HG02840 (cell line): ENCODE measurements around the gene KIAA0319L.
"Not testable (repeated sequence)": the region's sequence is repeated elsewhere in the genome, so short reads cannot be mapped to it uniquely, and the experiment has no call there.

Source experiments
- ATAC-seq: cut with Tn5 transposase; IDR thresholded peaks from one replicate; pipeline ENCODE4 v1.9.1; 2021; ENCODE audit warnings: mild to moderate bottlenecking, moderate library complexity, moderate number of reproducible peaks; ENCODE audit not compliant: unreplicated experiment, low FRiP score

Gene KIAA0319L

GRCh38 chr1:35585281-35585680 lies 28.1 kb upstream of the KIAA0319L start:
- no peak for ATAC-seq

- not testable (repeated sequence) for ATAC-seq
Observed at GRCh38 chr1:35581621-35582020, 24.4 kb upstream of the KIAA0319L start.

GRCh38 chr1:35580949-35581388 lies 23.8 kb upstream of the KIAA0319L start:
- ATAC-seq = no peak

- ATAC-seq = no peak
Observed at GRCh38 chr1:35577071-35577998, 20.1 kb upstream of the KIAA0319L start.

DNA sequence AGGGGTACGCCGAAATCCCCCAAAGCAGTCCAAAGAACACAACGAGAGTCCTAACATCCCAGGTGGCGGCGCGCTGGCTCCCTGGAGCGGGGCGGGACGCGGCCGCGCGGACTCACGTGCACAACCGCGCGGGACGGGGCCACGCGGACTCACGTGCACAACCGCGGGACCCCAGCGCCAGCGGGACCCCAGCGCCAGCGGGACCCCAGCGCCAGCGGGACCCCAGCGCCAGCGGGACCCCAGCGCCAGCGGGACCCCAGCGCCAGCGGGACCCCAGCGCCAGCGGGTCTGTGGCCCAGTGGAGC lies 19.5 kb upstream of the KIAA0319L start:
- ATAC-seq = not testable (repeated sequence)

DNA sequence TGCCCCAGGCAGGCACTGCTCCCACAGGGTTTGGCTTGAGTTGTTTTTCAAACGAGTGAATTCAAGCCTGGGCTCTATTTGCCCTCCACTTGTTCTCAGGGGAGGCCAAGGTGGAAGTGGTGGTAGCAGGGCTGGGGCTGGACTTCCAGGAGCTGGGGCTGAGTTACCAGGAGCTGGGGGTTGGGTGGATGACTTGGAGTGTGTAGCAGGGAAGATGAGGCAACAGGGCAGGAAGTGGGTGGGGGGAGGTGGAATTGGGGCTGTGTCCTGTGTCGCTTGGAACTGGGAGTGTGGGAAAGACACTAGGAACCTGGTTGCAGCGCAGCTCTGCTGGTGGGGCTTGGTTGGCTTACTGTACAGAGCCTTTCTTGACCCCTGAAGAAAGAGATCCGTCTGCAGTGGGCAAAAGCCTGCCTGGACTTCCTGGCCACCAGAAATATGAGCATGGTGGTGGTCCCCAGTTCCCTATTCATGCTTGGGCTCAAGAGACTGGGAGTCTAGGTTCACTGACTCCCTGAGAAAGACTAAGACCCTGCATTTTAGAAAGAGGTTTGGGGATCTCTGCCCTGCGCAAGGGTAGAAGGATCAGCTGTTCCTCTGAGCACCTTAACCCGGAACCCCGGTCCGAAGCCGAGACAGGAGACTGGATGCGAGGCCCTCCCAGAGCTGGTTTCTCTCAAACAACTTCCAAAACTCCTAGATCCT lies 19.0 kb upstream of the KIAA0319L start:
- no peak for ATAC-seq

- no peak for ATAC-seq
Observed at GRCh38 chr1:35575416-35575958, 18.3 kb upstream of the KIAA0319L start.

- ATAC-seq = no peak
Observed at GRCh38 chr1:35574655-35575415, 17.6 kb upstream of the KIAA0319L start.

DNA sequence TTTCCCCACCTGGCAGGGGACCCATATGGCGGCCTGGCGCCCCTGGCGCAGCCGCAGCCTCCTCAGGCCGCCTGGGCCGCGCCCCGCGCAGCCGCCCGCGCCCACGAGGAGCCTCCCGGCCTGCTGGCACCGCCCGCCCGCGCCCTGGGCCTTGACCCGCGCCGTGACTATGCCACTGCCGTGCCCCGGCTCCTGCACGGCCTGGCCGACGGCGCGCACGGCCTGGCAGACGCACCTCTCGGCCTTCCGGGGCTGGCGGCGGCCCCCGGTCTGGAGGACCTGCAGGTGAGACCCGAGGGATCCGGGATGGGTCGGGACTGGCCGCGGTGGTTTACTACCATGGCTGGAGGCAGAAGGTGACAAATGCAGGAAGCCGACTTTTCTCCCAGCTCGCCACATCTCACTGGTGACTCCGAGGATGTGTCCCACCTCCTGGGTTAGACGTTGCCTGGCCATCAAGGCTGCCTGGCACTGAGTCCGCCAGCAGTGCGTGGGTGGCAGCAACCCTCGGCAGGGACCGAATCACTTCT lies 17.0 kb upstream of the KIAA0319L start:
- ATAC-seq = no peak

DNA sequence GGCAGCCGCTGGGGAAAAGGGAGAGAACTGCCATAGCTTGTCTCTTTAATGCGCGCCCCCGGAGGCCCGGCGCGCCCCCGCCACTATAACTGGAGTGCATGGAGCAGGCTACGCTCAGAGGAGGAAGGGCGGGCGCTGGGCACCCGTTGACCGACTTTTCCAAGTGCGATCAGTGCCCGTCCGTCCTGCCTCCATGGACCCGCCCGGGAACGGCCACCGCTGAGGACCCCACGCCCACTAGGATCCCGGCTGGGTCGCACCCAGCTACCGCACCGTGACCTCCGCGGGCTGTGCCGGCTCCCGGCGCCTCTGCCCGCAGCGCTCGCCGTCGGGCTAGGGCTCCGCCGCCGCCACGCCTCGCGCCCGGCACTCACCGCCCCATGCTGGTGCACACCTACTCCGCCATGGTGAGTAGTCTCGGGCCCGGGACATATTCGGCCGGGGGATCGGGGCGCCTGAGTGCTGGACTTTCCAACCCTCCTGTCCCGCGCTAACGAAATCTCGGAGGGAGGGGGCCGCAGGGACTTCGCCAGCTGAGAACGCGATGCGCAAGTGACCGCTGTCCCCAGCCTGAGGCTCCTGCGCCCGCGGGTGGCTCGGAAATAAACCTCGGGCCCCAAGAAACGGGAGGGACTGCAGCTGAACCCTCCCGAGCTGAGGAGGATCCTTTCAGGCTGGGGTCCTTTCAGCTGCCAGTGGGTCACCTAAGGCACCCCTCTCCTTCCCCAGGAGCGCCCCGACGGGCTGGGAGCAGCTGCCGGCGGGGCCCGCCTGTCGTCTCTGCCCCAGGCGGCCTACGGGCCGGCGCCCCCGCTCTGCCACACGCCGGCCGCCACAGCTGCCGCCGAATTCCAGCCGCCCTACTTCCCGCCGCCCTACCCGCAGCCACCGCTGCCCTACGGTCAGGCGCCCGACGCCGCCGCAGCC lies 16.3 kb upstream of the KIAA0319L start, which contains the start of gene TFAP2E:
Gene TFAP2E, plus strand, starts transcription at position 117 of the 927 bp plus-strand sequence. Its CDS starts 264 bp downstream, at position 381.
- no peak for ATAC-seq

- ATAC-seq = no peak
Observed at GRCh38 chr1:35572296-35572695, 15.1 kb upstream of the KIAA0319L start.

- no peak for ATAC-seq
Observed at GRCh38 chr1:35571263-35571662, 14.1 kb upstream of the KIAA0319L start.

DNA sequence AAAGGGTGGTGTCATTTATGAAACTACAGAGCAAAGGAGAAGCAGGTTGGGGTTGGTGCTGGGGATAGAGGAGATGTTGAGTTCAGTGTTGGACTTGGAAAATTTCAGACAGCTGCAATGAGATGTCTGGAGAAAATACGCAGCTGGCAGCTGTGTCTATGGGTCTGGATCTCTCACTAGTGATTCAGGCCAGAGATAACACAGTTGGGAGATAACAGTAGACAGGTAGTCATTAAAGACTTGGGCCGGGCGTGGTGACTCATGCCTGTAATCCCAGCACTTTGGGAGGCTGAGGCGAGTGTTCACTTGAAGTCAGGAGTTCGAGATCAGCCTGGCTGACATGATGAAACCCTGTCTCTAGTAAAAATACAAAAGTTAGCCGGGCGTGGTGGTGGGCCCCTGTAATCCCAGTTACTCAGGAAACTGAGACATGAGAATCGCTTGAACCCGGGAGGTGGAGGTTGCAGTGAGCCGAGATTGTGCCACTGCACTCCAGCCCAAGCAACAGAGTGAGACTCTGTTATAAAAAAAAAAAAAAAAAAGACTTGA lies 13.5 kb upstream of the KIAA0319L start:
- ATAC-seq = no peak

DNA sequence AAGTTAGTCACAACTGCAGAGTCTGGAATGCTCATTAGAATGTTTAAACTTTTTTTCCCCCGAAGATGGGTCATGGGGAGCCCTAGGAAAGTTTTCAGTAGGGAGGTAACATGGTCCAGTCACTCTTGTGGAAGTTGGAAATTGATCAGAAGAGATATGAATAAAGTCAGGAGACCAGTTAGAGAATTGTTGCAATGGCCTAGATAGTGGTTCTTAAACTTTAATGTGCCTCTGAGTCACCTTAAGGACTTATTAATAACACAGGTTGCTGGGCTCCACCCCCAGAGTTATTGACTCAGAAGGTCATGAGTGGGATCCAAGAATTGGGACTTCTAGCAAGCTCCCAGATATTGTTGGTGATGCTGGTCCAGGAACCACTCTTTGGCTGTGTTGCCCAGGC lies 12.7 kb upstream of the KIAA0319L start:
- no peak for ATAC-seq

DNA sequence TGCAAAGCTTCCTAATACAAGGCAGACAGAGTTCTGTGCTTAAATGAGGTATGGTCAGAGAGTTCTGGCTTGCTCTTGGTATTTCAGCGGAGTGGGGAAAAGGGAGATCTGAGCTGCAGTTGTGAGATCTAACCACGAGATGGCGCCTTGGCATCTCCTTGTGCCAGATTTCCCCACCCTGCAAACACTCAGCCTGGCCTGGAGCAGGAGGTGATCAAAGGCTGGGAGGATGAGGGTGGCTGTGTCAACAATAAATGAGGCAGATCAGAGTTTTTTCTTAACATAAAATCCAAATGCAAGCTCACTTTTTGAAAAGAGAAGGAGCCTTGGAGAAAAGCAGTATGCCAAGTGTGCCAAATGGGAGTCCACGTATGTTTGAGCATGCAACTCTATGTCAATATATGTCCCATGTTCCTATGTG lies 11.8 kb upstream of the KIAA0319L start:
- no peak for ATAC-seq

GRCh38 chr1:35567947-35568558 lies 10.8 kb upstream of the KIAA0319L start:
- no peak for ATAC-seq

GRCh38 chr1:35565742-35566133 lies 8.5 kb upstream of the KIAA0319L start:
- no peak for ATAC-seq

DNA sequence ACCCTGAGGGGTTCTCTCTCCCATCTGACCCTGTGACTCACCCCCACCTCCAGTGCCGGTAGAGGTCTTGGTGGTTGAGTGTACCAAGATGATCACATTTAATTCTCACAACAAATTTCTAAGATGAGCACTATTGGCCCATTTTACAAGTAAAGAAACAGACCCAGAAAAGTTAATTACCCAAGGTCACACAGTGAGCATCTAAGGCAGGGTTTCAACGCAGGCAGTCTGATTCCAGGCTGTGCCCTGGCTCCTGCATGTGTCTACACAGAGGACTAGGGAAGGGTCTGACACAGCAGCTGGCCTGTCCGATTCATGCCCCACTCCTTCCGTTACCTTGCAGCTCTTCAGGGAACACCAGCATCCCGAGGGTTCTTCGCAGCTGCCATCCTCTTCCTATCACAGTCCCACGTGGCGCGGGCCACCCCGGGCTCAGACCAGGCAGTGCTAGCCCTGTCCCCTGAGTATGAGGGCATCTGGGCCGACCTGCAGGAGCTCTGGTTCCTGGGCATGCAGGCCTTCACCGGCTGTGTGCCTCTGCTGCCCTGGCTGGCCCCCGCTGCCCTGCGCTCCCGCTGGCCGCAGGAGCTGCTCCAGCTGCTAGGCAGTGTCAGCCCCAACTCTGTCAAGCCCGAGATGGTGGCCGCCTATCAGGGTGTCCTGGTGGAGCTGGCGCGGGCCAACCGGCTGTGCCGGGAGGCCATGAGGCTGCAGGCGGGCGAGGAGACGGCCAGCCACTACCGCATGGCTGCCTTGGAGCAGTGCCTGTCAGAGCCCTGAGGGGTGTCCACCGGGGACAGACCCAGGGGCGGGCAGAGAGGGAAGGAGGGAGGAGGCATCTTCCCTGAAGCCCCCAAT lies 7.9 kb upstream of the KIAA0319L start:
- ATAC-seq = no peak
